HG03521 (cell line): ENCODE results near the gene PTPA.
"Not testable (repeated sequence)": the region's sequence is repeated elsewhere in the genome, so short reads cannot be mapped to it uniquely, and the experiment has no call there.

Experiments
- ATAC-seq: cut with Tn5 transposase; IDR thresholded peaks from one replicate; pipeline ENCODE4 v1.9.1; 2021; ENCODE audit warnings: mild to moderate bottlenecking, moderate library complexity; ENCODE audit not compliant: unreplicated experiment

PTPA gene

GRCh38 chr9:129108805-129109536 lies 2.2 kb upstream of the PTPA start:
- no peak for ATAC-seq

- no peak for ATAC-seq
These were observed 1.7 kb upstream of the PTPA start for GRCh38 chr9:129109537-129109903.

- ATAC-seq, result peak; percentile 8
These were observed 1.1 kb upstream of the PTPA start for GRCh38 chr9:129109952-129110739.

- ATAC-seq, result no peak
These were observed 425 bp downstream of the PTPA start for GRCh38 chr9:129111528-129112151.

- not testable (repeated sequence) for ATAC-seq
These were observed 1.3 kb downstream of the PTPA start for GRCh38 chr9:129112526-129112925.

GRCh38 chr9:129113645-129114304 lies 2.6 kb downstream of the PTPA start:
- ATAC-seq, result no peak

- ATAC-seq, result no peak
These were observed 7.6 kb downstream of the PTPA start for GRCh38 chr9:129118799-129119198.

GRCh38 chr9:129121483-129121882 lies 10.3 kb downstream of the PTPA start:
- ATAC-seq, result no peak

- no peak for ATAC-seq
These were observed 10.9 kb downstream of the PTPA start for GRCh38 chr9:129122133-129122532.

- not testable (repeated sequence) for ATAC-seq
These were observed 11.8 kb downstream of the PTPA start for GRCh38 chr9:129122976-129123375.

- no peak for ATAC-seq
These were observed 13.4 kb downstream of the PTPA start for GRCh38 chr9:129124506-129125069.

- no peak for ATAC-seq
These were observed 14.3 kb downstream of the PTPA start for GRCh38 chr9:129125478-129125877.

- no peak for ATAC-seq
These were observed 15.8 kb downstream of the PTPA start for GRCh38 chr9:129126749-129127618.

GRCh38 chr9:129128689-129129088 lies 17.5 kb downstream of the PTPA start:
- no peak for ATAC-seq

- ATAC-seq, result not testable (repeated sequence)
These were observed 19.1 kb downstream of the PTPA start for GRCh38 chr9:129130271-129130670.

GRCh38 chr9:129130791-129131190 lies 19.6 kb downstream of the PTPA start:
- no peak for ATAC-seq

- ATAC-seq, result no peak
These were observed 20.3 kb downstream of the PTPA start for GRCh38 chr9:129131300-129132145.

GRCh38 chr9:129133082-129133481 lies 21.9 kb downstream of the PTPA start:
- ATAC-seq, result no peak

- no peak for ATAC-seq
These were observed 24.3 kb downstream of the PTPA start for GRCh38 chr9:129135476-129135875.
